RWPE2 (cell line): ENCODE measurements around the gene DDAH1.

Source experiments
- ATAC-seq: fragments of 200-7000 bp; cut with Tn5 transposase; 3 replicates; pipeline ENCODE4 v1.9.1; 2021; ENCODE audit warnings: low read depth
- DNase-seq: peaks from one replicate; pipeline ENCODE4 v3.0.0-alpha.2; 2020; ENCODE audit warnings: low spot score
- H3K27ac ChIP-seq: fragments of 450-650 bp; 2 replicates; pipeline ENCODE4 v1.5.1; 2017; ENCODE audit warnings: mild to moderate bottlenecking; ENCODE audit not compliant: poor library complexity, severe bottlenecking
- H3K27me3 ChIP-seq: fragments of 250-450 bp; sonication (Bioruptor Pico); 2 replicates; pipeline ENCODE4 v1.5.1; 2021; ENCODE audit warnings: mild to moderate bottlenecking, moderate library complexity; ENCODE audit not compliant: insufficient read depth, poor library complexity, severe bottlenecking
- H3K36me3 ChIP-seq: fragments of 250-450 bp; sonication (Bioruptor Pico); 2 replicates; pipeline ENCODE4 v1.5.1; 2020; ENCODE audit warnings: low read depth, mild to moderate bottlenecking, moderate library complexity
- H3K4me1 ChIP-seq: fragments of 250-450 bp; sonication (Bioruptor Pico); 2 replicates; pipeline ENCODE4 v1.5.1; 2021; ENCODE audit warnings: mild to moderate bottlenecking, moderate library complexity; ENCODE audit not compliant: insufficient read depth, poor library complexity, severe bottlenecking
- H3K4me3 ChIP-seq: fragments of 250-450 bp; sonication (Bioruptor Pico); 2 replicates; pipeline ENCODE4 v1.5.1; 2021; ENCODE audit warnings: mild to moderate bottlenecking, moderate library complexity; ENCODE audit not compliant: severe bottlenecking
- H3K9me3 ChIP-seq: fragments of 250-450 bp; sonication (Bioruptor Pico); 2 replicates; pipeline ENCODE4 v1.5.1; 2021; ENCODE audit warnings: mild to moderate bottlenecking, moderate library complexity; ENCODE audit not compliant: severe bottlenecking
- CTCF ChIP-seq: fragments of 450-650 bp; IDR thresholded peaks from one replicate; pipeline ENCODE4 v1.5.1; 2017; ENCODE audit warnings: mild to moderate bottlenecking, moderate library complexity; ENCODE audit not compliant: poor library complexity, severe bottlenecking

DDAH1 gene

GRCh38 chr1:85452948-85453347 lies 12.0 kb downstream of the DDAH1 start:
- TF ChIP-seq CTCF: no peak
- Histone ChIP-seq H3K4me1 (peaks cover 7% of the 10 kb centered on the region), H3K27me3 (no peaks in the 10 kb centered on the region), H3K4me3 (no peak overlapping the region), H3K36me3 (no peaks in the 10 kb centered on the region), H3K27ac (no peak overlapping the region), H3K9me3 (no peaks in the 10 kb centered on the region)
- no peak for ATAC-seq
- DNase-seq: no peak

GRCh38 chr1:85451236-85451830 lies 13.6 kb downstream of the DDAH1 start:
- no peak for DNase-seq
- Histone ChIP-seq H3K36me3 (no peaks in the 10 kb centered on the region), H3K9me3 (no peaks in the 10 kb centered on the region), H3K27me3 (no peaks in the 10 kb centered on the region), H3K4me3 (no peak overlapping the region), H3K27ac (peak overlapping the region; percentile 13), H3K4me1 (peaks cover 7% of the 10 kb centered on the region)
- peak; percentile 87 for ATAC-seq
- no peak for TF ChIP-seq CTCF

- Histone ChIP-seq H3K9me3 (no peaks in the 10 kb centered on the region), H3K27me3 (no peaks in the 10 kb centered on the region), H3K27ac (peak overlapping the region; percentile 13), H3K36me3 (no peaks in the 10 kb centered on the region), H3K4me1 (peaks cover 7% of the 10 kb centered on the region), H3K4me3 (no peak overlapping the region)
- no peak for DNase-seq
- no peak for TF ChIP-seq CTCF
- ATAC-seq: peak; percentile 18; the same call in 1 of the 3 replicates
These were observed 14.1 kb downstream of the DDAH1 start for GRCh38 chr1:85450832-85451231.

- Histone ChIP-seq H3K27ac (peak overlapping the region; percentile 47), H3K4me1 (peaks cover 7% of the 10 kb centered on the region), H3K4me3 (no peak overlapping the region), H3K9me3 (no peaks in the 10 kb centered on the region), H3K36me3 (no peaks in the 10 kb centered on the region), H3K27me3 (no peaks in the 10 kb centered on the region)
- no peak for TF ChIP-seq CTCF
- DNase-seq (no peak), ATAC-seq (no peak)
These were observed 15.6 kb downstream of the DDAH1 start for GRCh38 chr1:85449356-85449755.

GRCh38 chr1:85448358-85448757 lies 16.6 kb downstream of the DDAH1 start:
- H3K9me3 ChIP-seq: no peaks in the 10 kb centered on the region
- DNase-seq (no peak), ATAC-seq (no peak)
- H3K27ac ChIP-seq: peak overlapping the region; percentile 47
- no peaks in the 10 kb centered on the region for H3K36me3 ChIP-seq
- H3K4me1 ChIP-seq: peaks cover 7% of the 10 kb centered on the region
- H3K4me3 ChIP-seq: no peak overlapping the region
- H3K27me3 ChIP-seq: no peaks in the 10 kb centered on the region
- no peak for TF ChIP-seq CTCF
